Peyer's patch (tissue), 4 donors: ENCODE results near the gene RHOXF2. TPM values are rescaled to one million over a fixed set of nuclear protein-coding genes. Genes with fewer than 3 reads are reported as not detected.

Experiments
- DNase-seq, 3 donors: peaks; one replicate each; pipeline ENCODE4 v3.0.0-alpha.2; 2017 to 2019
- H3K27ac ChIP-seq, 4 donors: fragments of 200-600 bp; sonication (generic); one replicate each; pipeline ENCODE4 v1.5.1; 2016 to 2019
- H3K27me3 ChIP-seq, 2 donors: fragments of 200-600 bp; sonication (generic); one replicate each; pipeline ENCODE4 v1.5.1; 2019
- H3K36me3 ChIP-seq, 3 donors: fragments of 200-600 bp; sonication (generic); one replicate each; pipeline ENCODE4 v1.5.1; 2016 to 2019
- H3K4me1 ChIP-seq, 4 donors: fragments of 200-600 bp; sonication (generic); one replicate each; pipeline ENCODE4 v1.5.1; 2016 to 2019
- H3K4me3 ChIP-seq, 4 donors: fragments of 200-600 bp; sonication (generic); 1 replicate in 3 of 4; 2 replicates in 1 of 4; pipeline ENCODE4 v1.5.1; 2016 to 2019; ENCODE audit warnings: mild to moderate bottlenecking in 1 of 4
- H3K9me3 ChIP-seq, 4 donors: fragments of 200-600 bp; sonication (generic); one replicate each; pipeline ENCODE4 v1.5.1; 2016 to 2019; ENCODE audit warnings: mild to moderate bottlenecking in 1 of 4
- CTCF ChIP-seq, 6 experiments: fragments of 450-650 bp in 4 of 6; fragments of 200-600 bp in 2 of 6; sonication (generic) in 1 of 6; IDR thresholded peaks; one replicate each; pipeline ENCODE4 v1.5.1; 2017 to 2019; ENCODE audit warnings: antibody characterized with exemption in 6 of 6, mild to moderate bottlenecking in 3 of 6, moderate library complexity in 1 of 6
- POLR2A ChIP-seq, 2 donors: fragments of 450-650 bp; IDR thresholded peaks; one replicate each; pipeline ENCODE4 v1.5.1; 2017; ENCODE audit warnings: antibody characterized with exemption in 2 of 2, mild to moderate bottlenecking in 2 of 2, moderate library complexity in 2 of 2
- total RNA-seq, 4 donors: library from RNA; depleted of rRNA; stranded (reverse); fragments of >200 nt; gene quantifications; one replicate each; pipeline ENCODE4 v1.1.0, GENCODE V29; 2016

RHOXF2 gene
- total RNA-seq, 4 donors from 2014 or later, result not detected

GRCh38 chrX:120136128-120136527, 22.3 kb upstream of the RHOXF2 start:
- DNase-seq, result no peak
- H3K4me1 ChIP-seq, result no peaks in the 10 kb centered on the region
- no peaks in the 10 kb centered on the region for H3K27me3 ChIP-seq
- no peaks in the 10 kb centered on the region for H3K9me3 ChIP-seq
- no peaks in the 10 kb centered on the region for H3K36me3 ChIP-seq
- TF ChIP-seq CTCF (IDR thresholded peaks at IDR 0.05) (no peak), POLR2A (IDR thresholded peaks at IDR 0.05) (no peak)
- H3K27ac ChIP-seq, result no peak overlapping the region
- H3K4me3 ChIP-seq, result no peak overlapping the region

DNA sequence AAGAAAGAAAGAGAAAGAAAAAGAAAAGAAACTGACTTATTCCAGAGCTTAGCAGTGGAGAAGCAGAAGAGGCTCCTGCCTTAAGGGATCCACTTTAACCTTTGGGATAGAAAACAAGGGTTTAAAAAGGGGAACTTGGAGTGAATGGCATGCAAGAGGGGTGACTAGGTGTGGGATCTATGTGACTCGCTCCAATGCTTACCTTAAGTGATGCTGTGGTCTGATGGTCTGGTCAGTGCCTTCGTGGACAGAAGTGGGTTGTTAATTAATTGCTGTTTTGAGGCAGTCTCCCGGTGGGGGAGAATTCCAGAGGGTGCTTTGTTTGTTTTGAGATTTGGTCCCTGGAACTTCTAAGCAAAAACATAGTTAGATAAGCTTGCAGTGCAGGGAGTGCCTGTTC, 21.6 kb upstream of the RHOXF2 start:
- H3K27ac ChIP-seq, result no peak overlapping the region
- no peak overlapping the region for H3K4me3 ChIP-seq
- no peak for DNase-seq
- no peak for TF ChIP-seq POLR2A (IDR thresholded peaks at IDR 0.05)
- no peak for TF ChIP-seq CTCF (IDR thresholded peaks at IDR 0.05)
- no peaks in the 10 kb centered on the region for H3K27me3 ChIP-seq
- H3K4me1 ChIP-seq, result no peaks in the 10 kb centered on the region
- no peaks in the 10 kb centered on the region for H3K9me3 ChIP-seq
- no peaks in the 10 kb centered on the region for H3K36me3 ChIP-seq

DNA sequence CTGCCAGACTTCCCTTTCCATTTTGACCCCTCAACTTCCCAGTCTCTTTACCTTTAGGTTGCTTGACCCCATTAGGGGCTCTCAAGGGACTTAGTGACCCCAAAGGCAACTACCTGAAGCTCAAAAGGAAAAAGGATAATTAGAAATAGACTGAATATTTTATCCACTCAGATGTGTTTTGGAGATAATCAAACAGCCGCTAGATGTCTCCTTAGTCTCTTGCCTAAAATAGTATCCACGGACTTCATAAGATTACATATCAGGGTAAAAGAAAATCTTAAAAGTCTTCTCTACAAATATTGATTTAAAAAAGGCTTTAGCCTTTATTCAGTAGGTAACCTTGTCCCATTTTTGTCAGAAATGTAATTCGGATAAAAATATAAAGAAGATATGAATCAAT, 21.0 kb upstream of the RHOXF2 start:
- no peak for TF ChIP-seq POLR2A (IDR thresholded peaks at IDR 0.05)
- TF ChIP-seq CTCF (IDR thresholded peaks at IDR 0.05), result no peak
- no peak overlapping the region for H3K4me3 ChIP-seq
- H3K4me1 ChIP-seq, result no peaks in the 10 kb centered on the region
- no peak for DNase-seq
- H3K36me3 ChIP-seq, result no peaks in the 10 kb centered on the region
- no peaks in the 10 kb centered on the region for H3K27me3 ChIP-seq
- H3K27ac ChIP-seq, result no peak overlapping the region
- no peaks in the 10 kb centered on the region for H3K9me3 ChIP-seq

GRCh38 chrX:120140293-120140981, 18.0 kb upstream of the RHOXF2 start:
- Histone ChIP-seq H3K27me3 (no peaks in the 10 kb centered on the region), H3K9me3 (no peaks in the 10 kb centered on the region), H3K4me1 (no peaks in the 10 kb centered on the region), H3K36me3 (no peaks in the 10 kb centered on the region), H3K4me3 (no peak overlapping the region), H3K27ac (no peak overlapping the region)
- TF ChIP-seq CTCF (IDR thresholded peaks at IDR 0.05) (no peak), POLR2A (IDR thresholded peaks at IDR 0.05) (no peak)
- DNase-seq, result no peak

DNA sequence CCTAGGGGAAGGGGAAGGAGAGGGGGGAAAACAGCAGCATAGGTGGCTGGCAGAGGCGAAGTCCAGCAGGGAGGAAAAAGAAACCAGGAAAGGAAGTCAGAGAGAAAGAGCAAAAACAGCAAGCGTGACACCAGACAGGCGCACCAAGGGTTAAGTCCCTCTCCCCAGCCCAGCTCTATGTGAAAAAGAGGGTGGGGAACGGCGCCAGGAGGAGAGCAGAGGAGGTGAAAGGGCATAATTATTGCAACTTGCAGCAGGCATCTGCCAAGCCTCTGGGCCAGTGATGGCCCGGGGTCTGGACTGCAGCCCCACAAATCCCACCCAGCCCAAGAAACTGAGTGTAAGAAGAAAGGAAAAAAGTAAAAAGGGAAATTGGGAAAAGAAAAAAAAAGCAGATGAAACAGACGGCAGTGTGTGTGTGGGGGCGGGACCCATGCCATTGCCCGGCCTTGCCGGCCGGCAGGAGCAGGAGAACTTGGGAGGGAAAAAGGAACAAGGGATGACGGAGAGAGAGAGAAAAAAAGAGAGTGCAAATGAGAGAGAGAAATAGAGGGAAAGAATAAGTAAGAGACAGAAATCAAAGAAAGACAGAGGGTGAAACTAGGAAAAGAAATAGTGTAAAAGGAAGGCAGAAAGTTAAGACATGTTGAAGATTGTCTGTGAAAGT, 14.1 kb upstream of the RHOXF2 start:
- H3K27me3 ChIP-seq, result no peaks in the 10 kb centered on the region
- no peak overlapping the region for H3K27ac ChIP-seq
- H3K4me3 ChIP-seq, result no peak overlapping the region
- TF ChIP-seq POLR2A (IDR thresholded peaks at IDR 0.05) (no peak), CTCF (IDR thresholded peaks at IDR 0.05) (no peak)
- DNase-seq, result no peak
- no peaks in the 10 kb centered on the region for H3K4me1 ChIP-seq
- H3K36me3 ChIP-seq, result no peaks in the 10 kb centered on the region
- peaks cover 0 to 5% (median 0%) of the 10 kb centered on the region in 4 donors for H3K9me3 ChIP-seq
